ENCODE measurements around the gene SHANK3.

Gene SHANK3

GRCh38 chr22:50675553-50676179 is 3.0 kb downstream of the SHANK3 start:
- H3K4me3 ChIP-seq: peak overlapping the region in 6 of 7 experiments; percentile 31 to 50 (median 40)
- H3K27ac ChIP-seq: peak overlapping the region in 3 of 21 experiments; percentile 2 to 54 (median 20)

- peak overlapping the region in 4 of 7 experiments; percentile 31 to 50 (median 44) for H3K4me3 ChIP-seq
- H3K27ac ChIP-seq: peak overlapping the region in 1 of 21 experiments; percentile 20
Observed at GRCh38 chr22:50676180-50676636, 3.6 kb downstream of the SHANK3 start.

GRCh38 chr22:50676661-50677492 is 4.3 kb downstream of the SHANK3 start:
- H3K4me3 ChIP-seq: peak overlapping the region in 3 of 7 experiments; percentile 31 to 50 (median 47)
- H3K27ac ChIP-seq: peak overlapping the region in 2 of 21 experiments; percentile 21

- Histone ChIP-seq H3K4me3 (peak overlapping the region in 1 of 7 experiments; percentile 9), H3K27ac (peak overlapping the region in 3 of 21 experiments; percentile 21 to 23 (median 21))
Observed at GRCh38 chr22:50677493-50678217, 5.0 kb downstream of the SHANK3 start.

- Histone ChIP-seq H3K4me3 (no peak overlapping the region), H3K27ac (peak overlapping the region in 1 of 21 experiments; percentile 23)
Observed at GRCh38 chr22:50678218-50678650, 5.6 kb downstream of the SHANK3 start.

GRCh38 chr22:50678651-50679521 is 6.3 kb downstream of the SHANK3 start:
- peak overlapping the region in 1 of 21 experiments; percentile 23 for H3K27ac ChIP-seq
- H3K4me3 ChIP-seq: no peak overlapping the region

- Histone ChIP-seq H3K27ac (no peak overlapping the region), H3K4me3 (no peak overlapping the region)
Observed at GRCh38 chr22:50683086-50683993, 10.7 kb downstream of the SHANK3 start.

GRCh38 chr22:50683994-50684371 is 11.4 kb downstream of the SHANK3 start:
- H3K27ac ChIP-seq: no peak overlapping the region

GRCh38 chr22:50684501-50684900 is 11.9 kb downstream of the SHANK3 start:
- Histone ChIP-seq H3K4me3 (no peak overlapping the region), H3K27ac (peak overlapping the region in 1 of 21 experiments; percentile 43)

More at GRCh38 chr22:50683994-50684371, 11.4 kb downstream of the SHANK3 start:
- H3K4me3 ChIP-seq: no peak overlapping the region

GRCh38 chr22:50684986-50685385 is 12.4 kb downstream of the SHANK3 start:
- peak overlapping the region in 1 of 21 experiments; percentile 43 for H3K27ac ChIP-seq
- no peak overlapping the region for H3K4me3 ChIP-seq

GRCh38 chr22:50686794-50687193 is 14.2 kb downstream of the SHANK3 start:
- Histone ChIP-seq H3K4me3 (no peak overlapping the region), H3K27ac (no peak overlapping the region)

- H3K4me3 ChIP-seq: no peak overlapping the region
- no peak overlapping the region for H3K27ac ChIP-seq
Observed at GRCh38 chr22:50687829-50688228, 15.2 kb downstream of the SHANK3 start.

- Histone ChIP-seq H3K27ac (no peak overlapping the region), H3K4me3 (no peak overlapping the region)
Observed at GRCh38 chr22:50688448-50688847, 15.8 kb downstream of the SHANK3 start.

- Histone ChIP-seq H3K27ac (no peak overlapping the region), H3K4me3 (no peak overlapping the region)
Observed at GRCh38 chr22:50691521-50691920, 18.9 kb downstream of the SHANK3 start.

- H3K27ac ChIP-seq: no peak overlapping the region
Observed at GRCh38 chr22:50693462-50693861, 20.8 kb downstream of the SHANK3 start.

GRCh38 chr22:50694099-50694605 is 21.5 kb downstream of the SHANK3 start:
- Histone ChIP-seq H3K27ac (no peak overlapping the region), H3K4me3 (no peak overlapping the region)

More at GRCh38 chr22:50693462-50693861, 20.8 kb downstream of the SHANK3 start:
- no peak overlapping the region for H3K4me3 ChIP-seq

GRCh38 chr22:50694766-50695420 is 22.3 kb downstream of the SHANK3 start:
- H3K4me3 ChIP-seq: no peak overlapping the region
- peak overlapping the region in 1 of 21 experiments; percentile 17 for H3K27ac ChIP-seq
